Measurements from ENCODE around the gene HS3ST5. TPM values are rescaled to one million over a fixed set of nuclear protein-coding genes. Genes with fewer than 3 reads are reported as not detected.

Gene HS3ST5
- total RNA-seq, 1 donor from 2014 or later = not detected

DNA sequence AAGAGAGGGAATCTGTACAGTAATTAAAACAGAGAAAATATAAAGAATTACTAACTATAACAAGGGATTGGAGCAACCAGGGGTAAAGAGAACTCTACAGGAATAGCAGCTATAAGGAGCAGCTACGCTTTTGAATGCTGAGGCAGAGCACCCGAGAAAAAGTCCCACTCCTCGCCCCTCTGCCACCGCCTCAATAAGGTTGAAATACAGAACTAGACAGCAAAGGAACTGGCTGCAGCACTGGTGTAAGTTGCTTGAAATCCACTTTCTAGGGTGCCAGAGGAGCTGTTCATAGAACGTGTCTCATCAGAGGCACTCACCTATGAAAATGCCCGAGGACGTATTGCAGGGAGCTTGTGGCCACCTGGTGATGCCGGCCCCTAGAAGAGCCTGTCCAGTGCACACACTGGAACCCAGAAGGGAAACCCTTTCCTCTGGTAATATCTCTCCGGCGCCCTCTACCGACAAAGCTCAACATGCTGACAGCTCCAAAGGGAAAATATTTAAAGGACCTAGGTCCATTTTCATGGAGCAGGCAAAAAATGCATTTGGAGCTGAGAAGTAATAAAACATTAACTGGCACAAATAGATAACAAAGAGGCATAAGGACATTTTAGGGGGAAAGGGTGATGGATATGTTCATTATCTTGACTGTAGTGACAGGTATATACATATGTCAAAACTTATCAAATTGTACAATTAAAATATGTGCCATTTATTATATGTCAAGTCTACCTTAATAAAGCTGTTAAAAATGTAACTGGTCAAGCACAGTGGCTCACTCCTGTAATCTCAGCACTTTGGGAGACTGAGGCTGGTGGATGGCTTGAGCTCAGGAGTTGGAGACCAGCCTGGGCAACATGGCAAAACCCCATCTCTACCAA lies 234.5 kb downstream of the HS3ST5 start:
- no peaks in the 10 kb centered on the region for H3K9me3 Mint-ChIP-seq
- ChIA-PET POLR2A (no interaction called here), CTCF (interaction anchor here (0.7 to 0.8 kb wide), 2 partner anchors 9 to 128 kb away, joined by 3 to 7 read pairs; no protein-coding TSS in a partner anchor)
- intact Hi-C loops (cut with micrococcal nuclease) = no loop called here
- DNase-seq (no peak), ATAC-seq (ENCODE audit: low read depth) (no peak)
- no peak overlapping the region for H3K27ac Mint-ChIP-seq
- H3K36me3 Mint-ChIP-seq (ENCODE audit: low read depth) = no peaks in the 10 kb centered on the region
- no peaks in the 10 kb centered on the region for H3K4me1 Mint-ChIP-seq
- H3K4me3 Mint-ChIP-seq = no peak overlapping the region
- TF ChIP-seq, protein P1, sequence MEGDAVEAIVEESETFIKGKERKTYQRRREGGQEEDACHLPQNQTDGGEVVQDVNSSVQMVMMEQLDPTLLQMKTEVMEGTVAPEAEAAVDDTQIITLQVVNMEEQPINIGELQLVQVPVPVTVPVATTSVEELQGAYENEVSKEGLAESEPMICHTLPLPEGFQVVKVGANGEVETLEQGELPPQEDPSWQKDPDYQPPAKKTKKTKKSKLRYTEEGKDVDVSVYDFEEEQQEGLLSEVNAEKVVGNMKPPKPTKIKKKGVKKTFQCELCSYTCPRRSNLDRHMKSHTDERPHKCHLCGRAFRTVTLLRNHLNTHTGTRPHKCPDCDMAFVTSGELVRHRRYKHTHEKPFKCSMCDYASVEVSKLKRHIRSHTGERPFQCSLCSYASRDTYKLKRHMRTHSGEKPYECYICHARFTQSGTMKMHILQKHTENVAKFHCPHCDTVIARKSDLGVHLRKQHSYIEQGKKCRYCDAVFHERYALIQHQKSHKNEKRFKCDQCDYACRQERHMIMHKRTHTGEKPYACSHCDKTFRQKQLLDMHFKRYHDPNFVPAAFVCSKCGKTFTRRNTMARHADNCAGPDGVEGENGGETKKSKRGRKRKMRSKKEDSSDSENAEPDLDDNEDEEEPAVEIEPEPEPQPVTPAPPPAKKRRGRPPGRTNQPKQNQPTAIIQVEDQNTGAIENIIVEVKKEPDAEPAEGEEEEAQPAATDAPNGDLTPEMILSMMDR (IDR thresholded peaks at IDR 0.05) = no peak
- H3K27me3 Mint-ChIP-seq = peaks cover 3% of the 10 kb centered on the region

DNA sequence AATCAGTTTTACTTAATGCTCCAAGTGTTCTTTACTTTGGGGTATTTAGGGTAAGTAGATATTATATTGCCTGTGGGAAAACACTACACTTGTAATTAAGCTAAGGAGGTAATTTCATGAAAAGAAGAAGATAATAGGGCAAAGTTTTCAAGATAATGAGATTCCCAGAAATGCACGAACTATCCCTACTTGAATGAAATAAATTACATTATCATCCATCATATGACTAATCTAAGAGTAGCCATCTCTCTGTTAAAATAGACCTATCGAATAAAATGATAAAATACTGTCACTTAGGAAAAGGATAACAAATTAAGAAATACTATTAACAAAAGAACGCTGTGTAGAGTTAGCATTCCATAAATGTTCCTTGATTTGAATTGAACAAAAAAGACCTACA lies 236.8 kb downstream of the HS3ST5 start:
- DNase-seq (no peak), ATAC-seq (ENCODE audit: low read depth) (no peak)
- no peaks in the 10 kb centered on the region for H3K36me3 Mint-ChIP-seq (ENCODE audit: low read depth)
- POLR2A ChIA-PET = no interaction called here
- no peaks in the 10 kb centered on the region for H3K4me1 Mint-ChIP-seq
- TF ChIP-seq, protein P1 (IDR thresholded peaks at IDR 0.05) = no peak
- no peaks in the 10 kb centered on the region for H3K9me3 Mint-ChIP-seq
- no peak overlapping the region for H3K27ac Mint-ChIP-seq
- intact Hi-C loops (cut with micrococcal nuclease) = no loop called here
- peaks cover 3% of the 10 kb centered on the region for H3K27me3 Mint-ChIP-seq
- H3K4me3 Mint-ChIP-seq = no peak overlapping the region
- CTCF ChIA-PET = no interaction called here

DNA sequence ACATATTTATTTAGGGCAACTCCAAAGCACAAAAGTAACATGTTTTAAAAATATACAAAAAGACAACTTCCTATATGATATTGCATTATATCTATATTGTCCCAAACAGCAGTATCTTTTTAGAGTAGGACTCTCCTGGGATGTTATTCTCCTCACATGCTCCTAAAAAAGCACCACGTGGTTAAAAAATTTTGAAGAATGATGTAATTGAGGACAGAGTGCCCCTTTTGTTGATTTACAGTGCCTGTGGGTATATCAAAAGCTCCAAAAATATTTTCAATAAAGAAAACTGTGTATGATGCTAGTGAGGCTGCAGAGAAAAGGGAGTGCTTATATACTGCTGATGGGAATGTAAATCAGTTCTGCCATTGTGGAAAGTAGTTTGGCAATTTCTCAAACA lies 241.6 kb downstream of the HS3ST5 start:
- H3K4me1 Mint-ChIP-seq = no peaks in the 10 kb centered on the region
- no peak overlapping the region for H3K4me3 Mint-ChIP-seq
- TF ChIP-seq, protein P1 (IDR thresholded peaks at IDR 0.05) = no peak
- ChIA-PET CTCF (no interaction called here), POLR2A (no interaction called here)
- no peak overlapping the region for H3K27ac Mint-ChIP-seq
- DNase-seq = no peak
- no peaks in the 10 kb centered on the region for H3K9me3 Mint-ChIP-seq
- H3K27me3 Mint-ChIP-seq = peaks cover 5% of the 10 kb centered on the region
- ATAC-seq (ENCODE audit: low read depth) = no peak
- H3K36me3 Mint-ChIP-seq (ENCODE audit: low read depth) = no peaks in the 10 kb centered on the region
- intact Hi-C loops (cut with micrococcal nuclease) = no loop called here

DNA sequence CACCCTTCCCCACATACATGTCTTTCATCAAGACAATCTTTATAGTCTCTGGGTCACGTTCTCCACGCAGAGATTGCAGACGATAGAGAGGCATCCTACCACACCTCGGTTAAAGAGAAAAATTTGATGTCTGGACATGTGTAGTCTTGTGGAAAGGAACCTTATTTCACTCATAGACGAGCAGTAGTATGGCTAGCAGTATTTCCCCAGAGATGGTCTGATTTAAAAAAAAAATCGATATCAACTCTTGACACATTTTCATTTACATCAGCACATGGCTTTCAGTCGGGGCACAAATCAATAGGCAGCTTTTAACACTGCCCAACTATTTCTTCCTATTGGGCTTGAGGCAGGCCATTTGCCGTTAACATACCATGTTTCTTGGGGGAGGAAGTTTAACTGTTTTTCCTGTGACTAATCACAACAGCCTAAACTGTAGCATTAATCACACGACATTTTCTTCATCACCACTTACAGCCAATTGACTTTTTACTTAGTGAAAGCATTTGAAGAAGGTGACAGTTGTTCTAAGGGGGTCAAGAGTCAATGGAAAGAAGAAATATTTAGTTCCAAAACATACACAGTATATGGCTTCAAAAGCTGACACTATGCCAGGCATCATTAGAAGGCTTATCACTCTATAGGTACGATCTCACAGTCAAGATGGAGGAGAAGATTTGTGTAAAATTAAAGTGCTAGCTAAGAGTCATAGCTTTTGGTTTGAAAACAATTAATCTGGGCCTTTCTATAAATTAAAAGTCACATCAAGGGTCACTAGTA lies 242.4 kb downstream of the HS3ST5 start:
- DNase-seq = no peak
- H3K4me3 Mint-ChIP-seq = no peak overlapping the region
- TF ChIP-seq, protein P1 (IDR thresholded peaks at IDR 0.05) = no peak
- H3K27me3 Mint-ChIP-seq = peaks cover 5% of the 10 kb centered on the region
- ChIA-PET POLR2A (no interaction called here), CTCF (no interaction called here)
- no peaks in the 10 kb centered on the region for H3K4me1 Mint-ChIP-seq
- no peaks in the 10 kb centered on the region for H3K36me3 Mint-ChIP-seq (ENCODE audit: low read depth)
- H3K27ac Mint-ChIP-seq = no peak overlapping the region
- intact Hi-C loops (cut with micrococcal nuclease) = no loop called here
- ATAC-seq (ENCODE audit: low read depth) = no peak
- no peaks in the 10 kb centered on the region for H3K9me3 Mint-ChIP-seq

DNA sequence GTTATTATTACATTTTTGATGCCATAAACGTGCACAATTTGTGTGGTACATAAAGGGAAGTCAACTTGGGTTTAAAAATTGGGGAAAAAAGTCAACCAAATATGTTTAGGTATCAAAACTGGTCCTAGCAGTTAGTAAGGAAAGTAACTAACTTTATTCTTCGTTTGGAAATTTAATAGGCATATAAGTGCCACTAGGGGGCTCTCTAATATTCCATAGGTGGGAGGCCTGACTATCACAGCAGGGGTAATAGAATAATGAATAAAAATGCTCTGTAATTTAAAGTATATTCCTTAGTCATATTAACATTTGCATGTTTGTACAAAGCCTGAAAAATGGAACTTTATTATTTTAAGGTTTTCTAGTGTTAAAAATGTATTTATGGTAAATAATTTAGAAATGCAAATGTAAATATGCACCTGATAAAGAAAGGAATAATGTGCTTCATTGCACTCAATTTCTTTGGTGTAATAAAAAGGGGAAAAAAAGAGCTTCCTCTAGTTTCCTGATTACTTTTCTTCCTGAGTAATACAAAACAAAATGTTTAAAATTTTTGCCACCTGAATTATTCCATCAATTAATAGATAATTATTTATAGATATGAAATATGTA lies 246.2 kb downstream of the HS3ST5 start:
- peaks cover 2% of the 10 kb centered on the region for H3K27me3 Mint-ChIP-seq
- H3K4me1 Mint-ChIP-seq = no peaks in the 10 kb centered on the region
- no peaks in the 10 kb centered on the region for H3K9me3 Mint-ChIP-seq
- TF ChIP-seq, protein P1 (IDR thresholded peaks at IDR 0.05) = peak; percentile 87
- H3K4me3 Mint-ChIP-seq = no peak overlapping the region
- intact Hi-C loops (cut with micrococcal nuclease) = loop anchor here (10.0 kb wide), 2 partner anchors 208 to 1998 kb away; no protein-coding TSS in a partner anchor
- ATAC-seq (ENCODE audit: low read depth) (no peak), DNase-seq (no peak)
- no peaks in the 10 kb centered on the region for H3K36me3 Mint-ChIP-seq (ENCODE audit: low read depth)
- POLR2A ChIA-PET = no interaction called here
- CTCF ChIA-PET = no interaction called here
- H3K27ac Mint-ChIP-seq = no peak overlapping the region
